Heart left ventricle (tissue), 13 donors: Measurements from ENCODE around the gene ROBO1.

Source experiments
- CTCF ChIP-seq, 12 donors: fragments of 200-600 bp; sonication (generic) in 4 of 12; IDR thresholded peaks; one replicate each; pipeline versions ENCODE4 v1.5.0 to v1.8.0; 2018 to 2022; ENCODE audit warnings: antibody characterized with exemption in 12 of 12, mild to moderate bottlenecking in 5 of 12
- POLR2A ChIP-seq, 2 donors: fragments of 450-650 bp; IDR thresholded peaks; one replicate each; pipeline ENCODE4 v1.6.1; 2017; ENCODE audit warnings: antibody characterized with exemption in 2 of 2, mild to moderate bottlenecking in 2 of 2, moderate library complexity in 2 of 2
- donor health status: ischemic (EF 13 %, LVEDD 7.1; RV severe dilation, severe dysfunction).
- donor health status: DM: no; HTN: yes; CAD: no.
- donor health status: DM: no; HTN: no; CAD: no.
- donor health status: ischemic (EF 25% LVEDD 6.9; RV normal size, moderate dysfunction).
- donor health status: ischemic (EF 25% LVEDD 5.7; RV mildly dilated, moderate dysfunction).
- donor health status: ischemic (EF 35%, LVEDD 5.7; RV mildly dilated, moderate dysfunction).
- donor health status: nonischemic (EF 11% LVEDD 7.7; RV severe dilation, severe dysfunction).
- donor health status: DM: yes; HTN: yes; CAD: no.
- donor health status: PGD.
- donor health status: ischemic (EF 29% LVEDD 5.4; RV normal size, mild dysfunction).
- donor health status: nonischemic (EF 23%, LVEDD 6.1; RV moderate dilation, normal function).

DNA sequence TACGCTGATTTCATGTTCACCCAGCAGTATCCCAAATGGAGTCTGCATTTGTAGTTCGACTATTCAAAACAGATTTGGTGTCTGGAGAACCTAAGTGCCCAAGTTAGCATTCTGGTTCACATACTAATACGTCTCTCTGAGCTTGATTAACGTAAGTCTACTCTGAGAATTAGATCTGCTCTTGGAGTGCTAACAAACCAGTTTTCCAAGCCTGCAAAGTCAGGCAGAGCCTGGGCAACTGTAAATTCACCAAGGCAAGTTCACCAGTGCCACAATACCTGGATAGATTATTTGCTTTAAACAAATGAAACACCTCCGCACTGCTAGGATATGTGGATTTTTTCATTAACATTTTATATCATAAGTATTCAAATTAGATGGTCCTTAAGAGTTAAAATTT, 912.6 kb downstream of the ROBO1 start:
- TF ChIP-seq CTCF (IDR thresholded peaks at IDR 0.05), result no peak
- TF ChIP-seq POLR2A (IDR thresholded peaks at IDR 0.05), result no peak
